DMS 273 (cell line): ENCODE results near the gene C9orf72.
"Not testable (repeated sequence)": the region's sequence is repeated elsewhere in the genome, so short reads cannot be mapped to it uniquely, and the experiment has no call there.

ENCODE experiments used
- DNase-seq: peaks from one replicate; lab custom pipeline; 2025; ENCODE audit not compliant: unreplicated experiment; lab: John Stamatoyannopoulos, UW

C9orf72 gene

GRCh38 chr9:27572918-27573633 lies at the start of gene C9orf72:
TSS of gene C9orf72 (minus strand) at chr9:27573481. CDS start at chr9:27567120, 6,361 bp downstream.
- DNase-seq, result peak; percentile 89

DNA sequence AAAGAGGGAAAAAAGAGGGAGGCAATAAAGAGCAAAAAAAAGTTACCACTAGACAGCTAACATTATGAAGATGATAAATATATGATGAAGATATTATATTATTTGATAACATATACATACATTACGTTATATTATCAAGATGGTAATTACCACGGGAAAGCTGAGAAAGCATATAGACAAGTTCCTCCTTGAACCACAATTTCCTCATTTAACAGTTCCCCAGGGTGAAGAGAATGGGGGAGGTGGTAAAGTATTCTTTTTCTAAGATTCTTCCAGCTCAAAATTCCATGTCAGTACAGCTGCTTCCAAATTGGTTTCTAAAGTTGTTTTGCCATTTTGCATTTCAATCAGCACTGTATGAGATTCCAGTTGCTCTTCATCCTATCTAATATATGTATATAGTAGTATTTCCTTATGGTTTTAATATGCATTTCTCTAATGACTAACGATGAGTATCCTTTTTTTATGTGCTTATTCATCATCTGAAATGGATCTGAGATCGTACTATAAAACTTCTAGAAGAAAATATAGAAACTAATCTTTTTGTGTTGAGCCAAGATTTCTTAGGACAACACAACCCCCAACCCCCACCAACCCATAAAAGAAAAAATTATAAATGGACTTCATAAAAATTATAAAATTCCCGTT lies 49.5 kb upstream of the C9orf72 start:
- no peak for DNase-seq

GRCh38 chr9:27619743-27620142 lies 46.5 kb upstream of the C9orf72 start:
- DNase-seq, result no peak

- no peak for DNase-seq
Observed at GRCh38 chr9:27618066-27618465, 44.8 kb upstream of the C9orf72 start.

- DNase-seq, result no peak
Observed at GRCh38 chr9:27614551-27614950, 41.3 kb upstream of the C9orf72 start.

DNA sequence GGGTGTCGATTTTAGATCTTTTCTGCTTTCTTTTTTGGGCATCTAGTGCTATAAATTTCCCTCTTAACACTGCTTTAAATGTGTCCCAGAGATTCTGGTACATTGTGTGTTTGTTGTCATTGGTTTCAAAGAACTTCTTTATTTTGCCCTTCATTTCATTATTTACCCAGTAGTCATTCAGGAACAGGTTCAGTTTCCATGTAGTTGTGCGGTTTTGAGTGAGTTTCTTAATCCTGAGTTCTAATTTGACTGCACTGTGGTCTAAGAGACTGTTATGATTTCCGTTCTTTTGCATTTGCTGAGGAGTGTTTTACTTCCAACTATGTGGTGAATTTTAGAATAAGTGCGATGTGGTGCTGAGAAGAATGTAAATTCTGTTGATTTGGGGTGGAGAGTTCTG lies 38.8 kb upstream of the C9orf72 start:
- not testable (repeated sequence) for DNase-seq

DNA sequence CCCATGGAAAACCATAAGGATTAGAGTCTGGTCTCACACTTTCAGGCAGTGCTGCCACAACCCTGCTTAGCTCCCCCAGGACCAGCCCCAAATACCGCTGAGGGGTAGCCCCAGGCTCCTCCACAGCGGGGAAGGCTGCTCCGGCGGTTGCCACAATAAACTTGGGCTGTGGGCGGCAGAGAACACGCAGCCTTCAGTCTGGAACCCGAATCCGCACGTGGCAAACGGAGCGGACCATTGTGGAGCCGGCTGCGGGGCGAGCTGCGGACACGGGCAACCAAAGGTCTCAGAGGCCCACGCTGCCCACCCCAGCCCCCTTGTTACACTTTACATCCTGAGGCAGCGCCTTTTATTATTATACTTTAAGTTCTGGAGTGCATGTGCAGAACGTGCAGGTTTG lies 37.3 kb upstream of the C9orf72 start:
- DNase-seq, result no peak

- no peak for DNase-seq
Observed at GRCh38 chr9:27602954-27603353, 29.7 kb upstream of the C9orf72 start.

DNA sequence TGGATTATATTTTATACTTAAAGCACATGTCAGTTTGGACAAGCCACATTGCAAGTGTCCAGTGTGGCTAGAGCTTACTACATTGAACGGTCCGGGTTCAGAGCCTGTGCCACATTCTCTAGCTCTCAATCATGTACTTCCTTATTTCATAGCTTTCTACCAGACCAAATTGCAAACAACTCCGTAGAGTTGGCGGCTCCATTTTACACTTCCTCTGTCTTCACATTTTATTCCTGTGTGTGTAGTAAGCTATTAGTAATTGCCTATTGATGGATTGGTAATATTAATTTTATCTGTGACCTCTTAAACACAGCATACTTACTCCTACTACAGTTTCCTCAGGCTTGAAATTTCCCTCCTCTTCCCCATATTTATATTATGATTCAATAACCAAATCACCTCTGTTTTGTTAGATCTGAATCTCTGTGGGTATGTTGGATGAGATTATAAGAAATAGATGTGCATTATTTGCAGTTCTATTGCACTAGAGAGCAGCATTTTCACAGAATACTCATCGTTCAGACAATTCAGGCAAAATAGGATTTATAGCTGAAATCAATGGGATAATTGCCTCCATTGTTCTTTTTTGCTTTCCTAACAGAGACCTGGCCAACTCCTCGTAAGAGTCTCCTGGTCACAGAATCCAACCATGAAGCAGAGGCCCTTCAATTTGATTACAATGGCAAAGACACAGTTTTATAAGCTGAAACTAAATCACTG lies 29.0 kb upstream of the C9orf72 start:
- no peak for DNase-seq

DNA sequence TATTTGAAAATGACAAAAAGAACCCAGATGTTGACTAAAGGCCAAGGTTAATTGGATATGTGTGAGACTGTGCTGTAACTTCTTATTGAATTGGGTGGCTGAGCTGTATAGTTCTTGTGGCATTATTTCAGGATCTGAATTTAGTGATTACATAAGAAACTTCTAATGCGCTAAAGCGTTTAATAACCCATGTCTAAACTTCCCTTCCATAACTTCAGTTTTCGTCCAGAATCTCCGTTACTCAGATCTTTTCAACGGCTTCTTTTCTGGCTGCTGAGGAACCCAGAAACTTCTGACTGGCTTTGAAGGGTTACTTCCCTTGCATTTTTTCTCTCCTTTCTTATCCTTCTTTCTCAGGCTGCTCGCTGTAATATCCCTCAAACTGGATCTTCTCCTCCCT lies 28.1 kb upstream of the C9orf72 start:
- DNase-seq, result no peak

GRCh38 chr9:27600256-27600655 lies 27.0 kb upstream of the C9orf72 start:
- no peak for DNase-seq

GRCh38 chr9:27599870-27600238 lies 26.6 kb upstream of the C9orf72 start:
- DNase-seq, result no peak

GRCh38 chr9:27599102-27599869 lies 26.0 kb upstream of the C9orf72 start:
- no peak for DNase-seq

DNA sequence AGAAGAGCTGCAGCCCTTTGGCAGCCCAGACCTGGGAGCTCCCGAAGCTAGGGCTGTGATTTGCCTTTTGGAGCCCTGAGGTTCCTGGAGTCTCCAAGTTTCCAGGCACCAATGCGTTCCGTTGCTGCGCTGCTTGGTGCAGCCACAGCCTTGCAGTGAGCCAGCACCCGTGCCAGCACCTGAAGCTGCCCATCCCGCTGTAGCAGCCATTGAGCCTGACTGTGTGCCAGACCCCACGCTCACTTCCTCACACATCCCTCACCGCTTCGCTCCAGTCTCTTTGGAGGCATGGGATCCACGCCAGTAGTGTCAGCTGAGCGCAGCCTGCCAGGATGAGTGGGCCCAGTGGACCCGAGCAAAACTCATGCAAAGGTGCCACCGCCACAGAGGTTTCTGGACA lies 22.5 kb upstream of the C9orf72 start:
- DNase-seq, result no peak

- DNase-seq, result no peak
Observed at GRCh38 chr9:27591672-27592071, 18.4 kb upstream of the C9orf72 start.

DNA sequence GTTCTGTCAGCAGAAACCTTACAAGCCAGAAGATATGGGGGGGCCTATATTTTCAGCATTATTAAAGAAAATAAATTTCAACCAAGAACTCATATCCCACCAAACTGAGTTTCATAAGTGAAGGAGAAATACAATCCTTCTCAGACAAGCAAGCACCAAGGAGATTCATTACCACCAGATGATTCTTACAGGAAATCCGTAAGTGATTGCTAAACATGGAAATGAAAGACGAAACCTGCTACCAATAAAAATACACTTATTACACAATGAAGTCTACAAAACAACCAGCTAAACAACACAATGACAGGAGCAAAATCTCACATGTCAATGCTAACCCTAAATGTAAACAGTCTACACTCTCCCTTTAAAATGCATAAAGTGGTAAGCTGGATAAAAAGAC lies 17.8 kb upstream of the C9orf72 start:
- DNase-seq, result no peak

DNA sequence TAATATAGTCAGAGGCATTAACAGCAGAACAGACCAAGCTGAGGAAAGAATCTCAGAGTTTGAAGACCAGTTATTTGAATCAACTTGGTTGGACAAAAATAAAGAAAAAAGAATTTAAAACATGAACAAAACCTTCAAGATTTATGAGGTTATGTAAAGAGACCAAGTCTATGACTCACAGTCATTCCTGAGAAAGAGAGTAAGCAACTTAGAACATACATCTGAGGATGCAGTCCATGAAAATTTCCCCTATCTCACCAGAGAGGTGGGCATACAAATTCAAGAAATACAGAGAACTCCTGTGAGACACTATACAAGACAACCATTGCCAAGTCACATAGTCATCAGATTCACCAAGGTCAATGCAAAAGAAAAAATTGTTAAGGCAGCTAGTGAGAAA lies 17.4 kb upstream of the C9orf72 start:
- DNase-seq, result no peak

GRCh38 chr9:27589462-27589861 lies 16.2 kb upstream of the C9orf72 start:
- no peak for DNase-seq

DNA sequence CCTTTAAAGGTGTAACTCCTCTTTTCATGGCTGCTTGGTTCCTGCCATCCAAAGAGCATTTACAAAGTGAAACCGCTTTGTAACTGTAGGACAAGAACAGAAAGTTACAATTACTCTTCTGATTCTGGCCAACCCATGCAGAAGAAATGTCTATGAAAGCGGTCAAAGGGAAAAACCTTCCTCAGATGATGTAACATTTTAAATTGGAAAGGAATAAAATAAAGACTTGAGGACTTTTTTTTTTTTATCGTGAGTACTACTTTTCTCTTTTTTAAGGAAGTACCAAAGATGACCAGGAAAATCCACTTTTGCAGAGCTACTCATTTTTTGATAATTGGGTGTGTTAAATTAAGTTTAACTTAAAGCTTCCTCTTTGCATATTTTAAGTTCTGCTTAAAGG lies 13.0 kb upstream of the C9orf72 start:
- no peak for DNase-seq

DNA sequence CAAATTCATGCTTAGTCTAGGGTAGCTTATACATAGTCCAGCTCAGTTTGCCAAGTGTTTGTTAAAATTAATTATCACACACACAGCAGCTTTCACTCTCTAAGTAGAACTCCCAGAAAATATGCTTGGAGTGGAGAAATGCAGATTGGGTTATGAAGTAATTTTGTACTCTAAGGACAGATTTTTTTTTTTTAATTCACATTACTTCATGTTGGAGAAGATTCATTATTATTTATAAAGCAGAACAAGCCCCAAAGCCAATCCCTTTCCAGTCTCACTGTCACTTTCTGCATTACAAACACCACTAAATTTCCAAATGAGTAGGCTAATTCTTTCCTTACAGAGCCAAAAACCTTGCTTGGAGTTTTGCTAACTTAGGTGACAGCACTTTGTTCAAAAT lies 11.7 kb upstream of the C9orf72 start:
- no peak for DNase-seq

DNA sequence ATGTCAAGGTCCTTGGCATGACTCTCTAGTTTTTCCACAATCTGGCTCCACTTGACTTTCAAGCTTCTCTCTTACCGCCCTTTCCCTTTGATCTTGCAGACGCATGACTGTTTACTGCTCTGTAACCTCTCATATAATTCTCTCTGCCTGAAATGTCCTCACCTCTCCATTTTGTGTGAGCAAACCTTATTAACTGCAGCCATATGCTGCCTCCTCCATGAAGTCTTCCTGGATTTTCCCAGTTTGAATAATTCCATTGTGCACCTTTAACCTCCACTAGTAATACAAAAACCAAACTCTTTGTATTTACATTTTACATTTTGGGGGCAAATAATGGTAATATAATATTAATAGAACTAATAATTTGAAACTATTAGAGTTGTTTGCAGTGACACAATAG lies 9.5 kb upstream of the C9orf72 start:
- DNase-seq, result no peak

- no peak for DNase-seq
Observed at GRCh38 chr9:27581826-27582225, 8.5 kb upstream of the C9orf72 start.
